CD4-positive, alpha-beta T cell (primary cell): ENCODE measurements around the gene CLCN2. TPM values are rescaled to one million over a fixed set of nuclear protein-coding genes. Genes with fewer than 3 reads are reported as not detected.
A peak's percentile ranks its signal among the peaks of the same experiment; 100 is the strongest.

Source experiments
- ATAC-seq: fragments of 200-7000 bp; cut with Tn5 transposase; one replicate; pipeline ENCODE4 v1.10.0; 2022; ENCODE audit warnings: mild to moderate bottlenecking; ENCODE audit not compliant: poor library complexity
- CTCF ChIA-PET: fragments of 350-600 bp; sonication (Branson Sonifier 250); formaldehyde crosslinking; loops from one replicate; lab custom pipeline; 2021; ENCODE audit warnings: antibody characterized with exemption, inconsistent platforms; lab: Charles Lee
- POLR2A ChIA-PET: fragments of 350-600 bp; sonication (Branson Sonifier 250); formaldehyde crosslinking; loops from one replicate; lab custom pipeline; 2021; ENCODE audit warnings: antibody characterized with exemption, inconsistent platforms; lab: Charles Lee
- DNase-seq, 14 experiments: peaks; one replicate each; pipeline ENCODE4 v3.0.0-alpha.2; 2013 to 2020; ENCODE audit warnings: mixed read lengths in 2 of 14
- H3K27ac ChIP-seq, 2 donors: one replicate each; pipeline versions ENCODE4 v1.5.1 to v1.7.0; 2013; ENCODE audit warnings: low read length in 2 of 2, low read depth in 1 of 2, mild to moderate bottlenecking in 1 of 2
- H3K27me3 ChIP-seq, 2 experiments: 1 replicate in 1 of 2; 2 replicates in 1 of 2; pipeline versions ENCODE4 v1.6.1 to v1.7.0; 2013; ENCODE audit warnings: low read length in 2 of 2, control low read depth in 1 of 2, mild to moderate bottlenecking in 1 of 2, moderate library complexity in 1 of 2; ENCODE audit not compliant: insufficient read depth in 2 of 2, control insufficient read depth in 1 of 2
- H3K36me3 ChIP-seq: one replicate; pipeline ENCODE4 v1.6.1; 2013; ENCODE audit warnings: low read length, control low read depth; ENCODE audit not compliant: insufficient read depth
- H3K4me1 ChIP-seq: one replicate; pipeline ENCODE4 v1.6.1; 2013; ENCODE audit warnings: low read length, control low read depth; ENCODE audit not compliant: insufficient read depth
- H3K4me3 ChIP-seq: one replicate; pipeline ENCODE4 v1.5.1; 2013; ENCODE audit warnings: mild to moderate bottlenecking, low read length, moderate library complexity
- H3K9me3 ChIP-seq, 2 experiments: 1 replicate in 1 of 2; 2 replicates in 1 of 2; pipeline versions ENCODE4 v1.6.1 to v1.7.0; 2013; ENCODE audit warnings: low read length in 2 of 2, mild to moderate bottlenecking in 2 of 2, control low read depth in 1 of 2, moderate library complexity in 1 of 2; ENCODE audit not compliant: control insufficient read depth in 1 of 2, insufficient read depth in 1 of 2
- H3K27ac Mint-ChIP-seq: one replicate; pipeline ENCODE4 v1.8.0; 2020; ENCODE audit warnings: mixed read lengths
- H3K27me3 Mint-ChIP-seq: one replicate; pipeline ENCODE4 v1.8.0; 2021; ENCODE audit warnings: mixed read lengths
- H3K36me3 Mint-ChIP-seq: one replicate; pipeline ENCODE4 v1.8.0; 2021; ENCODE audit warnings: low read depth, mixed read lengths
- H3K4me1 Mint-ChIP-seq: one replicate; pipeline ENCODE4 v1.8.0; 2021; ENCODE audit warnings: low read depth, mixed read lengths
- H3K4me3 Mint-ChIP-seq: one replicate; pipeline ENCODE4 v1.8.0; 2020; ENCODE audit warnings: mild to moderate bottlenecking, mixed read lengths
- H3K9me3 Mint-ChIP-seq: one replicate; pipeline ENCODE4 v1.8.0; 2020; ENCODE audit warnings: mixed read lengths
- intact Hi-C, 2 experiments: fragments of 100-400 bp; cut with DNase I in 1 of 2; cut with micrococcal nuclease in 1 of 2; formaldehyde crosslinking; loops; one replicate each; pipeline versions ENCODE4 v1.15.1 to v1.9.0; 2023 to 2025; cut with DNase I, micrococcal nuclease
- total RNA-seq, 174 experiments: library from RNA in 2 of 174; stranded (reverse) in 2 of 174; gene quantifications; one replicate each; pipeline ENCODE4 v1.2.3 and lab custom pipeline; 2021 to 2026
- TF ChIP-seq, protein P1 (sequence below): fragments of 200-600 bp; IDR thresholded peaks from one replicate; pipeline ENCODE4 v1.8.0; 2022; ENCODE audit warnings: antibody characterized with exemption, mild to moderate bottlenecking

CLCN2 gene
- total RNA-seq, 2 experiments from 2014 or later = 3.2 to 3.5 TPM

DNA sequence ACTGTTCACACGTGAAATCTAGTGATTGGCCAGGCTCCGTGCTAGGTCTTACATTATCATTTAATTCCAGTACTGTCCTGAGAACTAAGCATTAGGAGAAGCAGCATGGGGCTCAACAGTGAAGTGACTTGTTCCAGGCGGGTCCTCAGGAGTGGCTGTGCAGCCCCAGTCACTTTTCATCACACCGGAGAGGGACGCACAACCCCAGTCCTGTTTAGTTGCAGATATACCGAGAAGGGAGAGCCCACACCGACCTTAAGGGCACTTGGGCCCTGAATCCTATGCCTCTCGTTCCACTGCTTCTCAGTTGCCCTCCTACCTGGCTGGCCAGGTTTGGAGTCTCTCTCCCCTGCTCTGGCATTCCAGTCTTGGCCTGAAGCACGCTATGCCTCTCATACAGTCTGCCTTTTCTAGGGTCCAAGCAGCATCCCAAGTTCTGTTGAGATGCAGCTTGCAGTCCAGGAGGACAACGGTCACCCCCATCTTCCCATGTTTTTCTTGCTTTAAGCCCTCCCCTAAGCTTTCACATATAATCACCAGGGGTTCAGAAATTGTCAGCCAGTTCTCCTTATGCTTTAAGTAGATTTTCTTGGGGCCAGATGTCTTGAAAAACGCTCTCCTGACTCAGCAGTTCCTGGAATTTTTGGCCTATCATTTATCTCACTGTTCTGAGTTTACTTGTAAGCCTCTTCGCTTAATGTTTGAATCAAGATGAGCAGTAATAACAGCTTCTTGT, 13.9 kb downstream of the CLCN2 start:
- CTCF ChIA-PET = interaction anchor here (1.2 kb wide), 1 partner anchor 120 kb away, joined by 3 read pairs; no protein-coding TSS in a partner anchor
- ATAC-seq = no peak
- peaks cover 6% of the 10 kb centered on the region for H3K36me3 ChIP-seq
- Mint-ChIP-seq H3K4me3 (no peak overlapping the region), H3K36me3 (peaks cover 14% of the 10 kb centered on the region), H3K27me3 (no peaks in the 10 kb centered on the region), H3K4me1 (no peaks in the 10 kb centered on the region), H3K27ac (no peak overlapping the region), H3K9me3 (no peaks in the 10 kb centered on the region)
- H3K9me3 ChIP-seq = no peaks in the 10 kb centered on the region
- TF ChIP-seq, protein P1, sequence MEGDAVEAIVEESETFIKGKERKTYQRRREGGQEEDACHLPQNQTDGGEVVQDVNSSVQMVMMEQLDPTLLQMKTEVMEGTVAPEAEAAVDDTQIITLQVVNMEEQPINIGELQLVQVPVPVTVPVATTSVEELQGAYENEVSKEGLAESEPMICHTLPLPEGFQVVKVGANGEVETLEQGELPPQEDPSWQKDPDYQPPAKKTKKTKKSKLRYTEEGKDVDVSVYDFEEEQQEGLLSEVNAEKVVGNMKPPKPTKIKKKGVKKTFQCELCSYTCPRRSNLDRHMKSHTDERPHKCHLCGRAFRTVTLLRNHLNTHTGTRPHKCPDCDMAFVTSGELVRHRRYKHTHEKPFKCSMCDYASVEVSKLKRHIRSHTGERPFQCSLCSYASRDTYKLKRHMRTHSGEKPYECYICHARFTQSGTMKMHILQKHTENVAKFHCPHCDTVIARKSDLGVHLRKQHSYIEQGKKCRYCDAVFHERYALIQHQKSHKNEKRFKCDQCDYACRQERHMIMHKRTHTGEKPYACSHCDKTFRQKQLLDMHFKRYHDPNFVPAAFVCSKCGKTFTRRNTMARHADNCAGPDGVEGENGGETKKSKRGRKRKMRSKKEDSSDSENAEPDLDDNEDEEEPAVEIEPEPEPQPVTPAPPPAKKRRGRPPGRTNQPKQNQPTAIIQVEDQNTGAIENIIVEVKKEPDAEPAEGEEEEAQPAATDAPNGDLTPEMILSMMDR = no peak
- DNase-seq = peak in 1 of 14 experiments; percentile 5
- H3K27ac ChIP-seq = no peak overlapping the region
- H3K27me3 ChIP-seq = no peaks in the 10 kb centered on the region
- intact Hi-C loops = no loop called here
- H3K4me1 ChIP-seq = no peaks in the 10 kb centered on the region
- H3K4me3 ChIP-seq = no peak overlapping the region
- POLR2A ChIA-PET = interaction anchor here (0.8 to 0.9 kb wide), 2 partner anchors 10 to 16 kb away, joined by 3 read pairs; partner anchors contain the start of gene FAM131A

DNA sequence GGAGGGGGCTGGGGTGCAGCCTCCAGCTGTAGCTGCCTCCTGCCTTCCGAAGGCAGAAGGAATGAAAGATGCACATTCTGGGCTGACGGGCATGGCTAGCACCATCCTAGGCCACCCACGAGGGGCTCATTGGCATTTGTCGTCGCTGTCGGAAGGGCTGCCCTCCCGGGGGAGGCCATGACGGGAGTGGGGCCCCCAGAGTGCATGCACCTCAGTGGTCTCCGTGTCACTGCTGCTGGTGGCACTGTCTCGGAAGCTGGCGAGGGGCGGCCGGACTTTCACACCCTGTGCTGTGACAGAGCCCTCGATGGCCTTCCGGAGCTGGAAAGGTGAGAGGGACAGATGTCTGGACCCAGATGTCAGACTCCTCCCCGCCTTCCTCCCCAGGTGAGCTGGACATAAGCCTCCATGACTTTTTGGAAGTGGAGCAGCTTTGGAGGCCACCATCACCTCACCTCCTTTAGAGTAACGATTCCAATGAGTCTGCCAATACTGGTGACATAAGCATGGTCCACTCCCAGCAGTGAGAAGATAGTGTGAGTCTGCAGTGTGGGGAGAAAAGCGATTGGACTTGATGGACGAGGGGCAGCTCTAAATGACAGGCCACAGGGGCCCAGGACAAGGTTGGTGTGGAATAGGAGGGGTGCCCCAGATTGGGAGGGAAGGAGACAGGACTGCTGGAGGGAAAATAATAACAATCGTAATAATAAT, 14.8 kb downstream of the CLCN2 start:
- Mint-ChIP-seq H3K9me3 (no peaks in the 10 kb centered on the region), H3K4me1 (no peaks in the 10 kb centered on the region), H3K4me3 (no peak overlapping the region), H3K36me3 (peaks cover 15% of the 10 kb centered on the region), H3K27ac (no peak overlapping the region), H3K27me3 (no peaks in the 10 kb centered on the region)
- TF ChIP-seq, protein P1 = no peak
- ChIA-PET CTCF (no interaction called here), POLR2A (interaction anchor here (0.8 kb wide), 1 partner anchor 9 kb away, joined by 3 read pairs; the partner anchor contains the start of gene FAM131A)
- intact Hi-C loops = no loop called here
- peaks cover 10% of the 10 kb centered on the region for H3K36me3 ChIP-seq
- H3K4me3 ChIP-seq = no peak overlapping the region
- no peaks in the 10 kb centered on the region for H3K9me3 ChIP-seq
- ATAC-seq (no peak), DNase-seq (no peak)
- no peak overlapping the region for H3K27ac ChIP-seq
- H3K27me3 ChIP-seq = no peaks in the 10 kb centered on the region
- no peaks in the 10 kb centered on the region for H3K4me1 ChIP-seq

DNA sequence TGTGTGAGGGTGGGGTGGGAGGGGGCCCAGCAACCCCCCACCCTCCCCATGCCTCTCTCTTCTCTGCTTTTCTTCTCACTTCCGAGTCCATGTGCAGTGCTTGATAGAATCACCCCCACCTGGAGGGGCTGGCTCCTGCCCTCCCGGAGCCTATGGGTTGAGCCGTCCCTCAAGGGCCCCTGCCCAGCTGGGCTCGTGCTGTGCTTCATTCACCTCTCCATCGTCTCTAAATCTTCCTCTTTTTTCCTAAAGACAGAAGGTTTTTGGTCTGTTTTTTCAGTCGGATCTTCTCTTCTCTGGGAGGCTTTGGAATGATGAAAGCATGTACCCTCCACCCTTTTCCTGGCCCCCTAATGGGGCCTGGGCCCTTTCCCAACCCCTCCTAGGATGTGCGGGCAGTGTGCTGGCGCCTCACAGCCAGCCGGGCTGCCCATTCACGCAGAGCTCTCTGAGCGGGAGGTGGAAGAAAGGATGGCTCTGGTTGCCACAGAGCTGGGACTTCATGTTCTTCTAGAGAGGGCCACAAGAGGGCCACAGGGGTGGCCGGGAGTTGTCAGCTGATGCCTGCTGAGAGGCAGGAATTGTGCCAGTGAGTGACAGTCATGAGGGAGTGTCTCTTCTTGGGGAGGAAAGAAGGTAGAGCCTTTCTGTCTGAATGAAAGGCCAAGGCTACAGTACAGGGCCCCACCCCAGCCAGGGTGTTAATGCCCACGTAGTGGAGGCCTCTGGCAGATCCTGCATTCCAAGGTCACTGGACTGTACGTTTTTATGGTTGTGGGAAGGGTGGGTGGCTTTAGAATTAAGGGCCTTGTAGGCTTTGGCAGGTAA, 15.9 kb downstream of the CLCN2 start:
- H3K27ac Mint-ChIP-seq = no peak overlapping the region
- H3K27ac ChIP-seq = no peak overlapping the region
- H3K27me3 Mint-ChIP-seq = no peaks in the 10 kb centered on the region
- intact Hi-C loops = no loop called here
- H3K4me1 Mint-ChIP-seq = no peaks in the 10 kb centered on the region
- ChIA-PET POLR2A (no interaction called here), CTCF (no interaction called here)
- no peaks in the 10 kb centered on the region for H3K9me3 ChIP-seq
- no peaks in the 10 kb centered on the region for H3K4me1 ChIP-seq
- no peaks in the 10 kb centered on the region for H3K9me3 Mint-ChIP-seq
- peak in 1 of 14 experiments; percentile 28 for DNase-seq
- peaks cover 21% of the 10 kb centered on the region for H3K36me3 Mint-ChIP-seq
- H3K4me3 ChIP-seq = no peak overlapping the region
- H3K4me3 Mint-ChIP-seq = no peak overlapping the region
- H3K27me3 ChIP-seq = no peaks in the 10 kb centered on the region
- ATAC-seq = no peak
- H3K36me3 ChIP-seq = peaks cover 10% of the 10 kb centered on the region
- TF ChIP-seq, protein P1 = no peak
